Measurements from ENCODE around the gene NEUROD6.

DNA sequence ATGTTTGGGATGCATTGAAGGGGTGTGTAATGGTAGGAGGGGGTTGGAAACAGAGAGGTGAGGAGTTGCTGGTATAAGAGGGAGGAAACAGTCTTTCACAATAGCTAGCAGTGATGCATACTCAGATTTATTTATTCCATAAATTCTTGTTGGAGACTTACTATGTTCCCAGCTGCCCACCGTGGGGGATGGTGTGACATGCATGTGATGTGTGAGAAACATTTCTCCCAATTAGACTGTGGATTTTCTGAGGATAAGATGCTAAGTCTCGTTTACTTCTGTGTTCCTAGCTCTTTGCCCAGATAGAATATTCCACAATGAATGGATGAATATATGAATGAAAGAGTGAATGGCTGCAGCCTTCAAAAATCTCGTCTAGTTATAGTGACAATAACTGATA, 23.0 kb upstream of the NEUROD6 start:
- TF ChIP-seq CTCF (IDR thresholded peaks at IDR 0.05) = no peak
- no peak for TF ChIP-seq POLR2A (IDR thresholded peaks at IDR 0.05)
- no peak for TF ChIP-seq EP300 (IDR thresholded peaks at IDR 0.05)
- TF ChIP-seq POLR2AphosphoS5 (IDR thresholded peaks at IDR 0.05) = no peak

All from sigmoid colon (tissue), 4 donors.